Measurements from ENCODE around the gene CTCFL.

Gene CTCFL

DNA sequence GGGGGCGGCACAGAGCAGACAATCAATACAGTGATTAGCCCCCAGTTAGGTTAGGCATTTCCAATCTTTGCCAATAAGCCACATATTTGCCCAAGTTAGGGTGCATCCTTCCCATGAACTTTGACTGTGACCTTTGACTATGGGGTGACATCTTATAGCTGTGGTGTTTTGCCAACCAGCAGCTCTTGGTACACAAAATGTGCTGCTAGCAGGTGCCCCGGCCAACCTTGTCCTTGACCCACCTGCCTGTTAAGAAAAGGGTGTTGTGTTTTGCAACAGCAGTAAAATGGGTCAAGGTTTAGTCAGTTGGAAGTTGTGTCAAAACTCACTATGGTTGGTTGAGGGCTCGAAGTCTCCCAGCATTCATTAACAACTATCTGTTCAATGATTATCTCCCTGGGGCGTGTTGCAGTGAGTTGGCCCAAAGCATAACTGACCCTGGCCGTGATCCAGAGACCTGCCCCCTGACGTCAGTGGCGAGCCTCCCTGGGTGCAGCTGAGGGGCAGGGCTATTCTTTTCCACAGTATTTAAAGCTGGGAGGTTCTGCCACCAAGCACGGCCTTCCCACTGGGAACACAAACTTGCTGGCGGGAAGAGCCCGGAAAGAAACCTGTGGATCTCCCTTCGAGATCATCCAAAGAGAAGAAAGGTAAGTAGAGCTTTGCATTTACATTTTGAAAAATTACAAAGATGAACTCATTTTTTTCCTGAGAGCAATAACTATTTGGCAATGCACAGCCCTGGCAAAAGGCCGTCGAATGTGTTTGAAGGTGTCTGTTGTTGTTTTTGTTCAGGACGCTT, 35.8 kb upstream of the CTCFL start, which contains the start of gene PCK1:
Gene PCK1 (plus strand): TSS at position 557 of the 802 bp plus-strand sequence. CDS start 302 bp downstream, outside the sequence.
- DNase-seq (ENCODE audit: low spot score): no peak

DNA sequence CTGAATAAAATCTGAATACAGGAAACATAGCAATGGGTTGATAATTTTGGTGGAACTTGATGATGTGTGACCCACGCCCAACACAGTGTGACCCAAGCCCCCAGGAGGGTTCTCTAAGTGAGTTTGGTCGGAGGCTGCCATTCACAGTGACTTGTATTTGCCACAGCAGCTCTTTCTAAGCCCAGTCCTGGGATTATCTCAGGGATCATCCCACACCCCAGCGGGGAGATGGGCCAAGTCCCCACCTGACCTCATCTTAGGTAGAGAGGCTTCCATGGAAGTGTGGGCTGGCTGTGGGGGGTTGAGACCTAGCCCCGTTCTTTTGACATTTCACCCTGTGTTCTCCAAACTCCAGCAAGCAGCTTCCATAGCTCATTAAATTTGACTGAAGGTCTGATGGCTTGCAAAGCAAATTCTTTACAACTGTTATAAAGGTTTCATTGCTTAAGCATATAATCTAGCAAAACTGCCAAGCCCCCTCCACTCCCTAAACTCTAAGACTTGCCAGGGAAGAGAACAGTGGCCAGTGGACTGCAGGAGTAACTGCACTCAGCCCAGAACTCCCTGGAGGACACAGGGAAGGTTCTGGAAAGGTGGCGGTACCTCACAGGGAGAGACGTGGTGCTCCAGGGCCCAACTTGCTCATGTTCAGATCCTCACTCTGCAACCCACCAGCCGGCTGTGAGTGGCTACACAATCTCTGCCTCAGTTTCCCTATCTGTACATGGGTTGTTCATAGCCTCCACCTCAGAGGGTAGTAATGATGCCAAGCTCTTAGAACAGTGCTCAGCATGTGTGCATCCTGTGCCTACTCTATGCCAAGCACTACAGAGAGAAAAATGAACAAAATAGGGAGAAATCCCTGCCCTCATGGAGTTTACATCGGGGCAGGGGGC, 35.0 kb upstream of the CTCFL start:
- no peak for DNase-seq (ENCODE audit: low spot score)

DNA sequence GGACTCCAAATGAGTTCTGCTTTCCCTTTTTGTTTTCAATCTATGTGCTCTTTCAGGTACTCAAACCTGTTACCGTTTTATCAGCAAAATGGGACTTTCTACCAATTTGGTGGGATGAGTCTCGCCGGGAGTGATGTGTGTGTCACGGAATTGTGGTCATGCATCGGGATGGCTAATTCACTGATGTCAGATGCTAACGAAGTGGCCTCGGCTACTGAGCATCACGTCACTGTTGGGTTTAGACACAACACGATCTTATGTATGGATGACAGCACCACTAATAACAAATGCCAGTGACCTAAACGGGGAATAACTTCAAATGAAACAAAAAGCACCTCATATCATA, 34.3 kb upstream of the CTCFL start:
- DNase-seq (ENCODE audit: low spot score): no peak

DNA sequence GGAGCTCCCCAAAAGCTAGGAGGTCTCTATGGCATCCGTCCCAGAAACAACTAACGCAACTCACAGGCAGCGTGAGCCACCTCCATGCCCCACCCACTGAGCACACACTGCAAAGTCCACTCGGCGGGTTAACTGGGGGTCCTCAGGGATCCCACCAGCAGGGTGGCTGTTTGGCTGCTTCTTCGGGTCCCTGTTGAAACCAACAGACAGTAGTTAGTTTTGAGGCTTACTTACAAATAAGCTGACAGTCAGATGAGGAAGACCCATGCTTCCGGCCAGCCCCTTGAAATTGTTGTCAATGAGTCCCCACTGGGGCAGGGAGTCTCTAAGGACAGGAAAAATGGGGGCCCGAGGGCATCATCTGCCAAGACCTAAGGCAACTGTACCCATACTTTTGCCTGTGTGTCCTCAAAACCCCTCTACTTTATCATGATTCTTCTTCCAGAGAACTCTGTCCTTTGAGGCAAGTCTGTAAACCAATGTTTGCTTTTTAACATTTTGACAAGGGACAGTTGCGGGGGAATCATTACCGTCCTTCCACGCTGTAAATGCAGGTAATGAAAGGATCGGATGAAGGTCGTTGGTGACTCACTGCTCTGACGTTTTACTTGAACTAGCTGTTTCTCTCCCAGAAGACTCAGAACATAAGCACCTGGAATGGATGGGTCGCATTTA, 33.8 kb upstream of the CTCFL start:
- no peak for DNase-seq (ENCODE audit: low spot score)

DNA sequence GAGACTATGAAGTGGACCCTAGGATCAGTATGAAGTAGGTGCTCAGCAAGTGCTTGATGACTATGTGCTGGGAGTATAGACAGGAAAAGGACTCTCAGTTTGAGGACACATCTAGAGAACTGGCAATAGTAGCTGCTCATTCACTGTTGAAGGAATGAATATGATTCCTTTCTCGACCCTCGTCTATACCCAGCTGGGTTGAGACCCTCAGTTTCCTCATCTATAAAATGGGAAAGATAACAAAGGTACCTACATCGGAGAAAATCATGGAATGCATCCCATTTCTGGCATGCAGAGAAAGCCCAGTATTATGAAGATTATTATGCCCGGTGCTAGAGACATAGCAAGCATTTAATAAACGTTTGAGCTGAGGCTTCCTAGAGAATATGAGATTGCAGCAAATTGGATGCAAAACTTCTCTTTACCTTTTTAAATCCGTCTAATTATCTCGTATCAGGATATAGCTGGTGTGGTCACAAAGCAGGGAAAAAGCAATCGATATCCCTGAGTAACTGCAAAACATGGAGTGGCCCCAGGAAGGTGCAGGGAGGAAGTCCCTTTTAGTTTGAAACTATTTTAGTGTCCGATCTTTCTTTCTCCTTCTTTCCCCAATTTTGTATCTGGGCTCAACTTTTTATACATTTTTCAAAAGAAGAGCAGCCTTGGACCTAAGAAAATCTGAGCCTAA, 33.1 kb upstream of the CTCFL start:
- DNase-seq (ENCODE audit: low spot score): no peak

DNA sequence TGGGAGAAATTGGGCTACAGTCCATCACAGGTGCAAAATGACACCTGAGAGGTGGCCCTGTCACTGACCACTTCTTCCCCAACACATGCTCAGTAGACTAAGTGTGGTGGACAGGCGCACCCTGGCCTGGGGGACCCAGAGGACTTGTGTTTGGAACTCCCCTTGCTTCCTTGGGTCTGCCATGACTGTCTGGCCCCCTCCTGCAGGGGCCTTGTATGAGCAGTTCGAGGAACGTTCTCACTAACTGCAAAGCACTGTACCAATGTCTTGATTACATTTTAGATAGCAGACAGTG, 32.0 kb upstream of the CTCFL start:
- DNase-seq (ENCODE audit: low spot score): no peak

DNA sequence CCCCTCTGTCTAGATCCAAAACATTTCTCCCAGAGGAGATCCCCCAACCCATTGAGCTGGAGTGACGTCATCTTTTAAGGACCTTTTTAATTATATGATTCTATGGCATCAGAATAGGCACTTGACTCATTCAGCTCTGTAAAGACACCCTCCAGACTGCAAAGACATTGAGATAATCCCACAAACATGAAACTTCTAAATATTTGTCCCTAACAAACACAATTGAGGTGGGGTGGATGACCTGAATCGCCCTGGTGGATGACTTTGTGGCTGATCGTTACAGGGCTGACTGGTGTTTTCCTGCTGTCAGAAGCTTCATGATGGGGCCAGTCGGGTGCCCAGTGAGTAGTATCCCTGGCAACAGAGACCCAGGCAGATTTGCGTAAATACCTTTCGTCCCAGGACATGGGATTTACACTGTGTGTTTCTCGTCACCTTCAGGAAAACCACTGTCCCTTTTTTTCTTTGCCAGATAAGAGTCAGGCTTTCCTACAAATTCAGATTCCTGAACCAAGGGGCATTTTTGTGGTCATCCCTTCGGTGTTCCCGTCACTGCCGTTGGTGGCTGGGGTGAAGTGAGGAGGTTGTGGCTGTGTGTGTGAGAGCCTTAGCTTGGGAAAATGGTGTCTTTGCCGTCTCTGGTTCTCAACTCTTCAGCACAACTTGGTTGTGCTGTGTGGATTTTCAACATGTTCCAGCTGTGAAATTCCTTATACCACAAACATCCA, 30.7 kb upstream of the CTCFL start:
- DNase-seq (ENCODE audit: low spot score): no peak

DNA sequence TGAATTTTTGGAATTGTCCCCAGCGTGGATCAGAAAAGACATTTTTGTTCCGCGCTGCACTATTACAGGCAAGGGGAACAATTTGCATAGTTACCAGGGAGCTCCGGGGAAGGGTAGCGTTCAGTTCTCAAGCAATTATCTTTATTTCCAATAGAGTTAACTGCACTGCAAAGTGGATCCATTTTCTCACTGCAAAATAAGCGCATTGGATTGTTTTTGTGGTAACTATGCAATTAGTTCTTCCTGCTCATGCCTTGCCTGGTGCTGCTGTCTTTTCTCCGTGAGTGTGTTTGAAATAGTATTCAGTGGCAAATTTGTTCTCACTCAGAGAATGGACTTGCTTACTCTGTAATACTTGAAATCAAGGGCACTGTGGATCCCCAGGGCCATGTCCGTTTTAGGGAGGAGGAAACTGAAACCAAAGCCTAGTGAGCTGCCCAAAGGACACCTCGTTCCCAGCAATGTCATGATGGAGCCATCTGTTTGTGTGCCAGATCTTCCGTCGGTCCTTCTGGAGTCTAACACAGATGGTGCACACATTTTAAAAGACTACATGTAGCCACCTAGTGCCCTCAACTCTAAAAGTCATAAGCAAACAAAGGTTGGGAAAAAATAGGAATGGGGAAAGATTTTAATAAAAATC, 28.6 kb upstream of the CTCFL start:
- DNase-seq (ENCODE audit: low spot score): no peak

DNA sequence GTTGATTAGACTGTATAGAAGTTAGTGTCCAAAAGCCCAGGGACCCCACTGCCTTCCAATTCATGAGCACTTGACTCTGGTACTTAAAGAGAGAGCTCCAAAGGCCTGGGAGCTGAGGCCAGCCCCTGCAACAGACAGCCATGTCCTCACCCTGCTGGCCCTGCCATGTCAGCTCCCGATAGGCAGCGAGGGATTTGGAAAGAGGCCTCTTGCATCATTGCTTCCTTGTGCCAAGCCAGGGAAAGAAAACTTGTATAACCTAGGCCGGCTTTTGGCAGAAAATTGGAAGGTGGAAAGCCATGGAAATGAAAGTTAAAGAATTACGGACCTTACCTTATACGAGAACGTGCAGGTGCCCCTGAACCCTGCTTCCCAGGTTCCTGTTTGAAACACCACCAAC, 27.5 kb upstream of the CTCFL start:
- no peak for DNase-seq (ENCODE audit: low spot score)

DNA sequence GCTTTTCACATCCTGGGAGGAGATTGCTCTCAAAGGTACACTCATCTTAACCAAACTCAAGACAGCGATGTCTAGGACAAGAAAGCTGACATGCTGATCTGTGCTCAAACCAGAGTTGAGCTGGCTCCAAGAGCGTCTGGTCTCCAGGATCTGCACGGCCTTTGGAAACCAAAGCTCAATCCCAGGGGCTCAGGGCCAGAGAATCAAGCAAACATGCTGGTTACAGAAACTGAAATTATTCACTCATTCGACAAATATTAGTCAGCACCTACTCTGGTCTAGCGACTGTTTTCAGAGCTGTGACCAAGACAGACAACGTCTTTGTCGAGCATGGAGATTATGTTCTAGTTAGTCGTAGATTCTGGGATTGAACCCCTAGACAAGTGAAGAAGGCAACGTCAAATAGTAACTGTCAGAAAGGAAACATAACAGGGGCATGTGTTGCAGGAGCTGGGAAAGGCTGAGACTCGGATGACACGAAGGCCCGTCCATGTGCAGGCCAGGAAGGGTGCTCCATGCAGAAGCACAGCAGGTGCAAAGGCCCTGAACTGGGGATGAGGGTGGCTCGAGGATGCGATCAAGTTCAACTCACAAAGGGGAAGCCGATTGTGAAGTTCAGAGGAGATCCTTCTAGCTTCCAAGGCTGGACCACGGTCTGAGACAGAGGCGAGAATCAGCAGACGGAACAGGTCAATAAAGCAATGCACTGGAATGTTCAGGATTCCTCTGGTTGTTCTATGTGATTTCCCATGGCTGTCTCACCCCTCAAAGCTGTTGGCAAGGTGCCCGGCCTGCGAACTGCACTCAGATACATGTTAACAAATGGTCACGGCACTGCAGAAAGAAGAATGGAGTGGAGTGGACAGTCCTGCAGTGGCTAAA, 23.5 kb upstream of the CTCFL start:
- no peak for DNase-seq (ENCODE audit: low spot score)

DNA sequence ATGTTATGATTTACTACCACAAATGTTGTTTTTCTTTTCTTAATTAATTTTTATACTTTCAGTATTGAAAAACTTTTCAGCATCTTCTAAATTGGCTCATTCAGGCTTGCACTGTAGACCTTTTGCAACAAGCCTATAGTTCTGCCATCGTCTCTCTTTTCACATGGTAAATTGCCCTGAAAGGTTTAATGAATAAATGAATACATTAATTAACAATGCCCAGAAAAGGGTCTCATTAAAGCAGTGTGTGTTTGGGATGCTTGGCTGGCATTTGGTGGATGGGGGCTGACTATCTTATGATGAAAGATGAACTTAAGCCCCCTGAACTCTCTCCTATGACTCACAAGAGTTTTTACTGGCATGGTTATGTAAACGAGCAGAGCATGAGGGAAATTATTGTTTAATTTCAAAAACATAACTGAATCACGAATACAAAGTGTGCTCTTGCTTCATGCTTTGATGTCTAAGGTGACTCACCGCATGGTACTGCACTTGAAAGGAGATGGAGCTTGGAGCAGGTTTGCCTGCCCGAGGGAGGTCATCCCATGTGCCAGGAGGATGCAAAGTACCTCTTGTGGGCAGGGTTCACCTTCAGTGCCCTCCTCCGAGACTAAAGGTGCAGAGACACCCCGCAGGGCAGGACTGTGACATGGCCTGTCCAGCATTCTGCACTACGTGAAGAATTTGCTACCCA, 22.2 kb upstream of the CTCFL start:
- no peak for DNase-seq (ENCODE audit: low spot score)

DNA sequence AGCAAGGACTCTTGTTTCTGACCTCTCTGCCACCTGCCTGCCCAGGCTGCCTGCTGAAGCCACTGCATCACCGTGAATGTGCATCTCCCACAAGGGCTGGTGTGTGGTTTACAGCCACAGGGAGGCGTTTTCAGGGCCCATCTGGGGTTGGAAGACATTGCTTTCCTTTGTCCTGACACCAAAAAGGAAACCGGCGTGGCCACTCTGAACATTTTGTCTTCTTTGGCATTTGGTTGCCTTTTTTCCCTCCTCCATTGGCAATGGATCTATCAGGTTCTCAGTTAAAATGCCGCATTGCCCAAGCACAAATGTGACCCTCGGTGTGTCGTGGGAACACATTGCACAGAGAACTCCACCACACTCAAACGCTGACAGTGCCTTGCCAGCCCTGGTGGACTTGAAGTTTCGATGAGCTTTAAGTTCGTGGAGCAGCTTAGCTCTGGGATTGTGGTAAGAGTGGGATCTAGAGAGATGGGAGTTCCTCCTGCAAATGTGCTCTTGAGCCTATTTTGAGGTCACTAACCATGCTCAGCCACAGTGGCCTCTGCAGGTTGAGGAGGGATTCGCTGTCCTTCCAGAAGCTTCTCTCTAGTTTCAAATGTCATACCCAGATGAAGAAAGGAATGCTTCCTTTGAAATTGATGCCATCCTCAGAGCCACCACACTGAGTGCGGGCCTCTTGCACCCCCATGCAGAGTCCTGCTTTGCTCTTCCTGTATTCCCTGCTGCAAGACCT, 21.2 kb upstream of the CTCFL start:
- no peak for DNase-seq (ENCODE audit: low spot score)

DNA sequence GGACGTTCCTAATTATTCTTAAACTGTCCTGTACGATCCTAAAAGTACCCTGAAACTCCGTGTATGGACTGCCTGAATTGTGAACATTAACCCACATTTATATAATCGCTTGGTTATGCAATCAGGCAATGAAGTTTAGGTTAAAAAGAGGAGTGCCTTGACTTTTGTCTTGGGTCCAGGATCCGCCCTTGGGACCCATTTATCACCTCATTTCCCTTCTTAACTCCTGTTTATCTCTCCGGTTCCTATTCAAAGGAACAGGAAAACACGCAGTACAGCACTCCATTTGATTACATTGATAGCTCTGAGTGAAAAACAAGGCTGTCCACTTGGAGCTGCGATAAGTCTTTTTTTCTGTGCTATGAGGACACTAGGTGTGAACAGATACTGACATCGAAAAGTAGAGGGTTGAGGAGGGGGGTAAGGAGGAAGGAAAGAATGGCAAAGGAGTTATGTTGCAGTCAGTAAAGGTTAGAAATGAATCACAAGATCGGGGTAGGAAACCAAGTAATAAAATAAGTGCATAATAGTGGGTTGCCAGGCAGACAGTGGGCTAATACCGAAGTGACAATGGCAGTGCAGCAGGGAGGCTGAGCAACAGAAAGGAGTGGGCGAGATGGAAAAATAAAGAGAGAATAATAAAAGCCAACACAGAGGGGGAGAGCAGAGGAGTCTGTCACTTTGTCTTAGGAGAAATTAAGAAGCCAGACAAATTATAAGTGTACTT, 20.1 kb upstream of the CTCFL start:
- no peak for DNase-seq (ENCODE audit: low spot score)

DNA sequence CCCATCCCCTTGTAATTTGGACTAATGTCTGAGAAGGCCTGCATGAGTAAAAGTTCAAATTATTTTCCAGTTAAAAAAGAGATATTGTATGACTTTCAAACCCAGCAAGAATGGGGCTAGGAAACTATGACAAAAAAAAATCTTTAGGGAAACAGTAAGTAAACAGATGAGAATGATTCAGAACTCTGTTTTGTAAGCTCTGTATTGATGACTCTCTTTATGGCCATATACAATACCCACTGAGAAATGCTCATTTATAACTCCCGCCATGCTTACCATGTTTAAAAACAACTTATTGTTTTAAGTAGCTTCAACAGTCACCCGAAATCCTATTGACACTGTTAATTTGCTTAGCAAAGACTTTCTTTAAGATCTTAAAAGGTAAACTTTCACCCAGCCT, 18.8 kb upstream of the CTCFL start:
- DNase-seq (ENCODE audit: low spot score): no peak

DNA sequence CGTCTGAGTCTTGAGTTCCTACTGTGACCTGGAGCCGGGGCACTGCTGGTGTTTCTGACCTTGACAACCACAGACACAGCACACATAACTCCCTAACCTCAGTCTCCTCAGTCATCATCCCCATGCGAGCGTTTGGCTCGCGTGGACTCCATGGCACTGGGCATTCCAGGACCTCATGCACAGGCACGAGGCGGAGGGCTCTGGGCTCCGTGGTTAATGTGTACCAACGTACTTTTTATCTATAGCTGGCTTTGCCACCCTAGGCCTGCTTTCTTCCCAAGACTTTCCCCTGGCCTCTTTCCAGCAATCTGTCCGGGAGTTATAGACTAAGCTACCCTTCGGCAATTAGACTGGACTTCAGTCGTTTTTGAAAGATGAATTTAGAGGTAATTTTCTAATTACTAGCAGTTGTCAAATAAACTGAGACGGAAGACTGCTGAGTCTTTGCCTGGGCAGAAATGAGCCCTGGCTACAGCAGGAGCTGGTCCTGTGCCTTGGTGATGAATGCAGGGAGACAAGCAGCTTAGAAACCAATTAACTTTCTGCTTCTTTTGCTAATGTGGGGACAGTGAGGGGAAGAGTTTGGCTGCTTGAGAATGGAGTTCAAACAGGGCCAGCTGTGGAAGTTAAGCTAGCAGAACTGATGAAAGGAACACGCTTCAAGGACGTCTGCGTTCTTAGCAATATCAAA, 16.1 kb upstream of the CTCFL start:
- no peak for DNase-seq (ENCODE audit: low spot score)

DNA sequence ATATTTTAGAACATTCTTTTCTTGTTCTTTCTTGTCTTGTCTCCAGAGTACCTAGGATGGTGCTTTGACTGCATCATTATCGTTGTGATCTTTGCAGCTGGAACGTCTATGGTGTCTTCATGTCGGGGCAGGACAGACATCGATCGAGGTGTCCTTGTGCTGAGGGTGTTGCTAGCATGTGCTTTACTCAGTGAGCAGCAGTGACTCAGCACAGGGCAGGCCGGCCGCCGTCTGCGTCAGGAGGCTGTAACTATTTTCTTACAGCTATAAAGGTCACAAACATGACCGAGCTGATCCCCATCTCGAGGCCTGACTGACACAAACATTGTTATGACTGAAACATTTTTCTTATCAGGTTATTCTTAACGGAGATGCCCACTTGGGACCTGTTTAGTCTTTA, 14.9 kb upstream of the CTCFL start:
- DNase-seq (ENCODE audit: low spot score): no peak

DNA sequence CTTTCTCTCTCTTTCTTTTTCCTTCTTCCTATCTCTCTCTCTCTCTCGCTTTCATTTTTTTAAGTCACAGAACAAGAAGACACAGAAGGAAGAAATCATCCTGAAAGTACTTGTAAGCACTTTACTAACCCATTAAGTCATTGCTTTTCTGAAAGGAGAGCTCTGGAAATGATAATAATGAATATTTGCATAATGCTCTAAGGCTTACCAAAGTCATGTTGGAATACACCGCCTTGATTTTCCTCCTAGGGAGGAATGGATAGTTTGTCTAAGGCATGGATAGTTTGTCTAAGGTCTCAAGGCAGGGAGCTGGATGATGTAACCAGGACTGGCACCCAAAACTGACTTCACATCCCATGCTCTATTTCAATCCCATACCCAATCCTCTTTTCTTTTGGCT, 12.9 kb upstream of the CTCFL start:
- DNase-seq (ENCODE audit: low spot score): no peak

Data from germinal center (tissue), 1 donor.